IMR-90 (cell line): ENCODE data around the gene SDHB. TPM values are rescaled to one million over a fixed set of nuclear protein-coding genes. Genes with fewer than 3 reads are reported as not detected.

Experiments
- ATAC-seq: fragments of 200-7000 bp; cut with Tn5 transposase; 2 replicates; pipeline ENCODE4 v1.9.1; 2020; ENCODE audit warnings: low read depth, mild to moderate bottlenecking, moderate library complexity
- BruUV-seq: library from RNA; stranded (reverse); fragments of 400-500 nt; replicated peaks from 2 replicates; lab custom pipeline; 2021; lab: Mats Ljungman, UMichigan
- CTCF ChIA-PET: fragments of 300-600 bp; formaldehyde crosslinking; extraction: SDS; loops from one replicate; lab custom pipeline; 2021; ENCODE audit warnings: antibody characterized with exemption; lab: Yijun Ruan, JAX
- POLR2A ChIA-PET: fragments of 300-600 bp; sonication (Branson Sonifier 250); formaldehyde crosslinking; loops from one replicate; lab custom pipeline; 2022; ENCODE audit warnings: antibody characterized with exemption; ENCODE audit not compliant: unreplicated experiment; lab: Charles Lee
- DNase-seq: peaks from one replicate; pipeline ENCODE4 v3.0.0; 2013
- H2AFZ ChIP-seq: replicated peaks from 2 replicates; pipeline ENCODE3; 2013; ENCODE audit warnings: low read length, mild to moderate bottlenecking; ENCODE audit not compliant: poor library complexity
- H2AK5ac ChIP-seq: 2 replicates; pipeline ENCODE4 v1.6.1; 2013; ENCODE audit warnings: low read depth, low read length, inconsistent platforms
- H2AK9ac ChIP-seq: replicated peaks from 2 replicates; pipeline ENCODE3; 2013; ENCODE audit warnings: mild to moderate bottlenecking, low read depth, low read length, moderate library complexity; ENCODE audit not compliant: poor library complexity
- H2BK120ac ChIP-seq: 2 replicates; pipeline ENCODE4 v1.6.1; 2013; ENCODE audit warnings: low read depth, low read length, inconsistent platforms
- H2BK15ac ChIP-seq: 3 replicates; pipeline ENCODE4 v1.6.1; 2013; ENCODE audit warnings: low read depth, low read length, inconsistent platforms
- H2BK20ac ChIP-seq: 2 replicates; pipeline ENCODE4 v1.6.1; 2013; ENCODE audit warnings: low read depth, mild to moderate bottlenecking, inconsistent platforms, low read length, moderate library complexity
- H2BK5ac ChIP-seq: 2 replicates; pipeline ENCODE4 v1.6.1; 2013; ENCODE audit warnings: mild to moderate bottlenecking, low read depth, low read length, inconsistent platforms; ENCODE audit not compliant: poor library complexity, severe bottlenecking
- H3K14ac ChIP-seq: replicated peaks from 2 replicates; pipeline ENCODE4 v1.6.1; 2013; ENCODE audit warnings: low read depth, low read length, inconsistent platforms
- H3K18ac ChIP-seq: 2 replicates; pipeline ENCODE4 v1.6.1; 2013; ENCODE audit warnings: low read depth, low read length, control low read depth
- H3K23ac ChIP-seq: 2 replicates; pipeline ENCODE4 v1.6.1; 2013; ENCODE audit warnings: low read depth, low read length, inconsistent platforms
- H3K27ac ChIP-seq: 2 replicates; pipeline ENCODE4 v1.5.1; 2013; ENCODE audit warnings: mild to moderate bottlenecking, control low read depth, low read length; ENCODE audit not compliant: insufficient read depth
- H3K27me3 ChIP-seq: 2 replicates; pipeline ENCODE4 v1.6.1; 2013; ENCODE audit warnings: low read length; ENCODE audit not compliant: control insufficient read depth, insufficient read depth
- H3K36me3 ChIP-seq: 2 replicates; pipeline ENCODE4 v1.6.1; 2013; ENCODE audit warnings: low read length, mixed read lengths; ENCODE audit not compliant: control insufficient read depth, insufficient read depth
- H3K4ac ChIP-seq: 2 replicates; pipeline ENCODE4 v1.6.1; 2013; ENCODE audit warnings: low read depth, low read length, inconsistent platforms
- H3K4me1 ChIP-seq: 2 replicates; pipeline ENCODE4 v1.6.1; 2013; ENCODE audit warnings: low read length, mixed read lengths; ENCODE audit not compliant: control insufficient read depth, insufficient read depth
- H3K4me2 ChIP-seq: 2 replicates; pipeline ENCODE4 v1.6.1; 2013; ENCODE audit warnings: low read depth, mild to moderate bottlenecking, control low read depth, low read length, moderate library complexity
- H3K4me3 ChIP-seq: 2 replicates; pipeline ENCODE4 v1.5.1; 2013; ENCODE audit warnings: low read depth, mild to moderate bottlenecking, control low read depth, low read length, moderate library complexity; ENCODE audit not compliant: insufficient read depth
- H3K56ac ChIP-seq: 2 replicates; pipeline ENCODE4 v1.6.1; 2013; ENCODE audit warnings: low read length, inconsistent platforms; ENCODE audit not compliant: insufficient read depth; ENCODE audit errors: extremely low read depth
- H3K79me1 ChIP-seq, 2 experiments: 2 replicates each; pipeline ENCODE4 v1.6.1; 2013; ENCODE audit warnings: low read length in 2 of 2, inconsistent platforms in 1 of 2, low read depth in 1 of 2
- H3K9ac ChIP-seq: 2 replicates; pipeline ENCODE4 v1.6.1; 2013; ENCODE audit warnings: low read depth, low read length, control low read depth
- H3K9me1 ChIP-seq: 2 replicates; pipeline ENCODE4 v1.6.1; 2013; ENCODE audit warnings: low read length, inconsistent platforms; ENCODE audit not compliant: insufficient read depth
- H3K9me3 ChIP-seq: 2 replicates; pipeline ENCODE4 v1.6.1; 2013; ENCODE audit warnings: low read length; ENCODE audit not compliant: control insufficient read depth, insufficient read depth
- H4K20me1 ChIP-seq: 2 replicates; pipeline ENCODE4 v1.6.1; 2013; ENCODE audit warnings: low read length, inconsistent platforms; ENCODE audit not compliant: insufficient read depth
- H4K5ac ChIP-seq: 2 replicates; pipeline ENCODE4 v1.6.1; 2013; ENCODE audit warnings: mild to moderate bottlenecking, low read depth, low read length, control low read depth
- H4K8ac ChIP-seq, 2 experiments: 2 replicates each; pipeline ENCODE4 v1.6.1; 2013; ENCODE audit warnings: low read depth in 2 of 2, low read length in 2 of 2, control low read depth in 1 of 2, inconsistent platforms in 1 of 2
- H4K91ac ChIP-seq: 2 replicates; pipeline ENCODE4 v1.6.1; 2013; ENCODE audit warnings: low read depth, low read length, inconsistent platforms; ENCODE audit not compliant: insufficient read depth
- CHD1 ChIP-seq: IDR thresholded peaks from 2 replicates; pipeline ENCODE4 v1.6.1; 2012; ENCODE audit warnings: low read depth, low read length, improper control_type of control experiment
- MAFK ChIP-seq: IDR thresholded peaks from 2 replicates; pipeline ENCODE4 v1.6.1; 2012; ENCODE audit warnings: low read depth, low read length, improper control_type of control experiment
- MXI1 ChIP-seq: IDR thresholded peaks from 2 replicates; pipeline ENCODE4 v1.6.1; 2012; ENCODE audit warnings: low read depth, mild to moderate bottlenecking, low read length, moderate library complexity, borderline replicate concordance
- NFE2L2 ChIP-seq: fragments of 150-350 bp; IDR thresholded peaks from 2 replicates; pipeline ENCODE4 v1.6.1; 2016; ENCODE audit warnings: low read depth, mild to moderate bottlenecking, low read length
- RAD21 ChIP-seq: IDR thresholded peaks from 2 replicates; pipeline ENCODE4 v1.6.1; 2012; ENCODE audit warnings: low read length, improper control_type of control experiment
- RCOR1 ChIP-seq: IDR thresholded peaks from 2 replicates; pipeline ENCODE4 v1.6.1; 2012; ENCODE audit warnings: mild to moderate bottlenecking, low read length, improper control_type of control experiment; ENCODE audit not compliant: insufficient replicate concordance
- RFX5 ChIP-seq: IDR thresholded peaks from 2 replicates; pipeline ENCODE4 v1.8.0; 2012; ENCODE audit warnings: low read depth, mild to moderate bottlenecking, low read length, moderate library complexity
- SMC3 ChIP-seq: fragments of 150-350 bp; IDR thresholded peaks from 2 replicates; pipeline ENCODE4 v1.6.1; 2016; ENCODE audit warnings: low read depth, mild to moderate bottlenecking, antibody characterized with exemption, low read length, moderate library complexity
- WGBS, 2 experiments: methylation state at CpG; one replicate each; pipeline versions ENCODE4 v1.1.5 to v1.1.7; 2013; ENCODE audit warnings: missing lambda C conversion rate in 2 of 2; ENCODE audit not compliant: insufficient read length in 1 of 2; ENCODE audit errors: extremely low coverage in 2 of 2; 5-methylcytosine and 5-hydroxymethylcytosine counted together
- dilution Hi-C: fragments of 300-500 bp; cut with HindIII; formaldehyde crosslinking; loops from one replicate; pipeline ENCODE4 v1.14.3; 2018; ENCODE audit warnings: low sequenced_read_pairs; ENCODE audit not compliant: unreplicated experiment
- in situ Hi-C: fragments of 300-500 bp; cut with MboI; formaldehyde crosslinking; loops from 3 replicates; pipeline ENCODE4 v1.14.3; 2019; ENCODE audit warnings: low sequenced_read_pairs, inconsistent platforms, mixed read lengths
- intact Hi-C: fragments of 100-400 bp; cut with micrococcal nuclease; formaldehyde crosslinking; loops from 2 replicates; pipeline ENCODE4 v1.10.0; 2022
- polyA plus RNA-seq, 3 experiments: library from polyadenylated mRNA; depleted of rRNA; stranded (reverse); fragments of >200 nt; gene quantifications; 2 replicates each; pipeline ENCODE4 v1.2.3, GENCODE V29; 2012; ENCODE audit warnings: low replicate concordance in 1 of 3
- total RNA-seq: library from RNA; depleted of rRNA; stranded (reverse); fragments of >200 nt; gene quantifications from 2 replicates; pipeline ENCODE4 v1.2.3, GENCODE V29; 2012
- TF ChIP-seq, protein P1 (sequence below): fragments of 150-350 bp; IDR thresholded peaks from 2 replicates; pipeline ENCODE4 v1.6.1; 2016; ENCODE audit warnings: low read depth, mild to moderate bottlenecking, low read length, moderate library complexity, borderline replicate concordance
- TF ChIP-seq, protein P2 (sequence below): conservative IDR thresholded peaks from 2 replicates; pipeline ENCODE4 v1.5.1; 2012; ENCODE audit warnings: mild to moderate bottlenecking, low read depth, low read length, improper control_type of control experiment

The SDHB gene
- total and polyA plus RNA-seq, 2 of the 4 experiments (the other 2 are of a cell fraction), result 122 to 206 TPM

DNA sequence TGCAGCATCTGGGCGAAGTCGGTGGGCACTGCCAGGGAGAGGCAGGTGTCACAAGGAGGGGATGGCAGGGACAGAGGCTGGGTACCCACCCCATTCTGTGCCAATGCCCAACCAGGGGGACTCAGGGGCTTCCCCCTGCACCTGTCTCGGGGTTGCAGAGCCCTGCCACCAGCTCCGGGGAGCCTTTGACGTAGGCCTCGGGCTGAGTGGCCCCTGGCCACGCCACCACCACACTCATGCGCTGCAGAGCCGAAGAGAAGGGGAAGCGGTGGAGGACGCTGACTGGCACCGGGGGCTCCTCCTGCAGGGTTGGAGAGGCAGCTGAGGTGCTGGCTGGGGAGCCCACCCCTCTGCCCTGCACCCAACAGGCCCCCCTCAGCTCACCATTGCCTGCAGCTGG, 61.7 kb downstream of the SDHB start:
- Histone ChIP-seq H3K4me1 (no peaks in the 10 kb centered on the region), H3K18ac (no peak overlapping the region), H2BK15ac (no peak overlapping the region), H3K4me3 (no peak overlapping the region), H3K9me3 (no peaks in the 10 kb centered on the region), H3K56ac (no peak overlapping the region), H3K9me1 (no peaks in the 10 kb centered on the region), H3K14ac (no peak overlapping the region), H4K91ac (no peak overlapping the region), H4K8ac (no peak overlapping the region), H3K4me2 (no peak overlapping the region), H2AK9ac (no peak overlapping the region), H2AK5ac (no peak overlapping the region), H2BK120ac (no peak overlapping the region), H3K27ac (no peak overlapping the region), H3K9ac (no peak overlapping the region), H4K20me1 (no peaks in the 10 kb centered on the region), H4K5ac (no peak overlapping the region), H2AFZ (no peak overlapping the region), H3K36me3 (peaks cover 9% of the 10 kb centered on the region), H3K23ac (no peak overlapping the region), H2BK20ac (no peak overlapping the region), H3K4ac (no peak overlapping the region), H3K79me1 (no peaks in the 10 kb centered on the region), H3K27me3 (no peaks in the 10 kb centered on the region), H2BK5ac (no peak overlapping the region)
- TF ChIP-seq MXI1 (no peak), RFX5 (no peak), SMC3 (no peak), RCOR1 (no peak), RAD21 (no peak), CHD1 (no peak), MAFK (no peak), NFE2L2 (no peak)
- TF ChIP-seq, protein P1, sequence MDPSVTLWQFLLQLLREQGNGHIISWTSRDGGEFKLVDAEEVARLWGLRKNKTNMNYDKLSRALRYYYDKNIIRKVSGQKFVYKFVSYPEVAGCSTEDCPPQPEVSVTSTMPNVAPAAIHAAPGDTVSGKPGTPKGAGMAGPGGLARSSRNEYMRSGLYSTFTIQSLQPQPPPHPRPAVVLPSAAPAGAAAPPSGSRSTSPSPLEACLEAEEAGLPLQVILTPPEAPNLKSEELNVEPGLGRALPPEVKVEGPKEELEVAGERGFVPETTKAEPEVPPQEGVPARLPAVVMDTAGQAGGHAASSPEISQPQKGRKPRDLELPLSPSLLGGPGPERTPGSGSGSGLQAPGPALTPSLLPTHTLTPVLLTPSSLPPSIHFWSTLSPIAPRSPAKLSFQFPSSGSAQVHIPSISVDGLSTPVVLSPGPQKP, result no peak
- TF ChIP-seq, protein P2, sequence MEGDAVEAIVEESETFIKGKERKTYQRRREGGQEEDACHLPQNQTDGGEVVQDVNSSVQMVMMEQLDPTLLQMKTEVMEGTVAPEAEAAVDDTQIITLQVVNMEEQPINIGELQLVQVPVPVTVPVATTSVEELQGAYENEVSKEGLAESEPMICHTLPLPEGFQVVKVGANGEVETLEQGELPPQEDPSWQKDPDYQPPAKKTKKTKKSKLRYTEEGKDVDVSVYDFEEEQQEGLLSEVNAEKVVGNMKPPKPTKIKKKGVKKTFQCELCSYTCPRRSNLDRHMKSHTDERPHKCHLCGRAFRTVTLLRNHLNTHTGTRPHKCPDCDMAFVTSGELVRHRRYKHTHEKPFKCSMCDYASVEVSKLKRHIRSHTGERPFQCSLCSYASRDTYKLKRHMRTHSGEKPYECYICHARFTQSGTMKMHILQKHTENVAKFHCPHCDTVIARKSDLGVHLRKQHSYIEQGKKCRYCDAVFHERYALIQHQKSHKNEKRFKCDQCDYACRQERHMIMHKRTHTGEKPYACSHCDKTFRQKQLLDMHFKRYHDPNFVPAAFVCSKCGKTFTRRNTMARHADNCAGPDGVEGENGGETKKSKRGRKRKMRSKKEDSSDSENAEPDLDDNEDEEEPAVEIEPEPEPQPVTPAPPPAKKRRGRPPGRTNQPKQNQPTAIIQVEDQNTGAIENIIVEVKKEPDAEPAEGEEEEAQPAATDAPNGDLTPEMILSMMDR, result no peak
- POLR2A ChIA-PET, result no interaction called here
- no TSS peak for BruUV-seq
- intact Hi-C loops (no loop called here), dilution Hi-C loops (no loop called here), in situ Hi-C loops (no loop called here)
- ATAC-seq, result no peak
- WGBS, 2 experiments, result 100% methylated on average over 5 of the region's 12 CpGs; no CpG with 5 or more reads in 1 of the 2 experiments
- DNase-seq, result no peak
- CTCF ChIA-PET, result no interaction called here
